Measurements from ENCODE around the gene SLC5A4. TPM values are rescaled to one million over a fixed set of nuclear protein-coding genes. Genes with fewer than 3 reads are reported as not detected.
"Not testable (repeated sequence)": the region's sequence is repeated elsewhere in the genome, so short reads cannot be mapped to it uniquely, and the experiment has no call there.

SLC5A4 gene
- under 1 TPM in 8 of 10 donors, not detected in 2; 0.10 to 0.89 (median 0.20) TPM for total RNA-seq
- polyA plus RNA-seq, result under 1 TPM; 0.06 to 0.29 TPM
- long read RNA-seq, donor 1, result 0 reads
- long read RNA-seq, donor 2, result 0 reads
- long read RNA-seq, donor 3, result 0 reads

DNA sequence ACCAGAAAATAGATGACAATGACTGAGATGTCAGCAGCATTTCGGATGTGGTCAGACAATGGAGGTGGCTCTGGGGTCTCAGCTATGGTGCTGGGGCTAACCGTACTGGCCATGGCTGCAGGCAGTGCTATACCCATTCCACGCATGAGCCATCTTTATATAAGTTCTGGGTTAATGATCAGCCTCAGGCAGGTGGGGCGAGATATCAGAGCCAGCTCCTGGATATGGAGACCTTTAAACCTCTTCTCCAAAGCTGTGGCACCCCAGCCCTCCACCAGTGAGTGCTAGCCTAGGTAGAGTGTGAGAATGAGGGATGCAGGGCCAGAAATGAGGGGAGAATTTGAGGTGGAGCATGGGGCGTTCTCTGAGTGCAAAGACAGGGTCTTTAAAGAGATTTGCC, at the start of gene SLC5A4:
Gene SLC5A4 (minus strand): TSS at position 131 of the 400 bp plus-strand sequence. CDS start 18 bp downstream, at position 113.
- 80 to 82% methylated on average over 5 of the region's 5 CpGs for WGBS, 2 donors
- no peaks in the 10 kb centered on the region for H3K36me3 ChIP-seq
- TF ChIP-seq, protein P1, sequence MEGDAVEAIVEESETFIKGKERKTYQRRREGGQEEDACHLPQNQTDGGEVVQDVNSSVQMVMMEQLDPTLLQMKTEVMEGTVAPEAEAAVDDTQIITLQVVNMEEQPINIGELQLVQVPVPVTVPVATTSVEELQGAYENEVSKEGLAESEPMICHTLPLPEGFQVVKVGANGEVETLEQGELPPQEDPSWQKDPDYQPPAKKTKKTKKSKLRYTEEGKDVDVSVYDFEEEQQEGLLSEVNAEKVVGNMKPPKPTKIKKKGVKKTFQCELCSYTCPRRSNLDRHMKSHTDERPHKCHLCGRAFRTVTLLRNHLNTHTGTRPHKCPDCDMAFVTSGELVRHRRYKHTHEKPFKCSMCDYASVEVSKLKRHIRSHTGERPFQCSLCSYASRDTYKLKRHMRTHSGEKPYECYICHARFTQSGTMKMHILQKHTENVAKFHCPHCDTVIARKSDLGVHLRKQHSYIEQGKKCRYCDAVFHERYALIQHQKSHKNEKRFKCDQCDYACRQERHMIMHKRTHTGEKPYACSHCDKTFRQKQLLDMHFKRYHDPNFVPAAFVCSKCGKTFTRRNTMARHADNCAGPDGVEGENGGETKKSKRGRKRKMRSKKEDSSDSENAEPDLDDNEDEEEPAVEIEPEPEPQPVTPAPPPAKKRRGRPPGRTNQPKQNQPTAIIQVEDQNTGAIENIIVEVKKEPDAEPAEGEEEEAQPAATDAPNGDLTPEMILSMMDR (IDR thresholded peaks at IDR 0.05), result no peak
- DNase-seq (no peak), ATAC-seq (no peak)
- intact Hi-C loops (cut with DNase I), result no loop called here
- H3K27me3 ChIP-seq, result peaks cover 0 to 11% (median 0%) of the 10 kb centered on the region in 7 donors
- H3K9me3 ChIP-seq, result no peaks in the 10 kb centered on the region
- H3K27ac ChIP-seq, result no peak within 1 kb of the TSS
- H3K4me1 ChIP-seq, result no peaks in the 10 kb centered on the region
- no peak within 1 kb of the TSS for H3K4me3 ChIP-seq

DNA sequence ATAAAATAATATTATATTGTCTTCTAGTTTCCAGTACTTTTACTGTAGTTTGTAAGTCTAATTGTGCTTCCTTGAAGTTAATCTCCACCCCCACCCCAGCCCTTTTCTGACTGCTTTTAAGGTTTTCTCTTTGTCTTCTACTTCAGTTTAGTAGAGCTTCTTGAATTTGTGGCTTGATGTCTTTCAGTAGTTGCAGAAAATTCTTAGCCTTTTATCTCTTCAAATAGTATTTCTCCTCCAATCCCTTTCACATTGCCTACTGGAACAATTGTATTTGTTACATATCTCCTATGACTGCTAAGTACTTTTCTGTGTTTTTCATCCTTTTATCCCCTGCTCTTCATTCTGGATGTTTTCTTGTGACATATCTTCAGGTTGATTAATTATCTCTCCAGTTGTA, 38.8 kb upstream of the SLC5A4 start:
- H3K9me3 ChIP-seq; H3K36me3 ChIP-seq; H3K4me3 ChIP-seq; DNase-seq; intact Hi-C loops (cut with DNase I); ATAC-seq; H3K27ac ChIP-seq; H3K4me1 ChIP-seq; H3K27me3 ChIP-seq: not testable (repeated sequence)

DNA sequence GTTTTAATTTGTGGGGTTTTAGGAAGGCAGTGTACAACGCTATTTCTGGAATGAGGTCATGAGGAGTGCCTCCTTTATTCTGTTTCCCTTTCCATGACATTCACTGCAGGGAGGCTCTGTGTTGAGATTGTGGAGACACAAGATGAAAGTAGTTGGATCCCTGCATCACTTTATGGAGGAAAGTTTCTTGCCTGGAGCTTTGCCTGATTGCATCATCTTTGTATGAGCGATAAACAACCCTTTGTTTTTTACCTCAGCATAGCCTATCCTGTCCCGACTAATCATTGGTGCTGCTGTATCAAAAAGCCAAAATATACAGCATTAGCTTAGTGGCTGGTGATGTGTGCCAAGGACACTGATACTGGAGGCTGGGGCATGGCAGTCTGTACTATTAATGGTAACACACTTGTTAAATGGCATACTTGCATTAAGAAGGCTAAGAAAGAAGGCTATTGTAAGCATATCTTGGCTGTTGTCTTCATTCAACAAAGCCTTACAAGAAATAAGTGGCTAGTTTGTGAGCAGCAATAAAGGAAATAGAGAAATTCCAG, 31.2 kb upstream of the SLC5A4 start:
- Histone ChIP-seq H3K9me3 (peaks cover 0 to 12% (median 0%) of the 10 kb centered on the region in 11 donors), H3K4me3 (no peak overlapping the region), H3K27me3 (peaks cover 0 to 7% (median 0%) of the 10 kb centered on the region in 7 donors), H3K36me3 (no peaks in the 10 kb centered on the region), H3K27ac (no peak overlapping the region), H3K4me1 (no peaks in the 10 kb centered on the region)
- TF ChIP-seq, protein P1 (IDR thresholded peaks at IDR 0.05), result no peak
- DNase-seq (no peak), ATAC-seq (peak in 1 of 8 donors; percentile 41)
- 82% methylated on average over 3 of the region's 3 CpGs for WGBS, 2 donors
- intact Hi-C loops (cut with DNase I), result no loop called here

DNA sequence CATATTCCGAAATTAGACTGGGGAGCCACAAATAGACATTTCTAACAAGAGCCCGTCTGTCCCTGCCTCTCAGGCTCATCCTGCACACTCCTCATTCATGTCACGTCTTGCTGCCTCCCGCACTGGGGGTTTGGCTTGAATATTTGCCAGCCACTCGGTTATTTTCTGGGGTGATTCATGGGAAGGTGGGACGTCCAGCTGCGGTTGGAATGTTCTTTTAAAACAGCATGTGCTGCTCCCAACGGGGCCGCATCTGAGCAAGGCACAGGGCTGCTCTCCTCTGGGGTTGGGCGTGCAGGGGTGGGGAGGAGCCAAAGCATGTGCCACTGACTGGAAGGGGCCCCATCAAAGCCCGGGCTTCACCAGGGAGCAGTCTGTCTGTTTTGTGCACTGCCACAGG, 25.9 kb upstream of the SLC5A4 start:
- TF ChIP-seq, protein P1 (IDR thresholded peaks at IDR 0.05), result no peak
- intact Hi-C loops (cut with DNase I), result no loop called here
- Histone ChIP-seq H3K27ac (no peak overlapping the region), H3K4me3 (no peak overlapping the region), H3K4me1 (no peaks in the 10 kb centered on the region), H3K9me3 (peaks cover 0 to 4% (median 0%) of the 10 kb centered on the region in 11 donors), H3K27me3 (peaks cover 0 to 7% (median 0%) of the 10 kb centered on the region in 7 donors), H3K36me3 (no peaks in the 10 kb centered on the region)
- ATAC-seq (no peak), DNase-seq (no peak)
- 35 to 39% methylated on average over 11 of the region's 11 CpGs for WGBS, 2 donors

DNA sequence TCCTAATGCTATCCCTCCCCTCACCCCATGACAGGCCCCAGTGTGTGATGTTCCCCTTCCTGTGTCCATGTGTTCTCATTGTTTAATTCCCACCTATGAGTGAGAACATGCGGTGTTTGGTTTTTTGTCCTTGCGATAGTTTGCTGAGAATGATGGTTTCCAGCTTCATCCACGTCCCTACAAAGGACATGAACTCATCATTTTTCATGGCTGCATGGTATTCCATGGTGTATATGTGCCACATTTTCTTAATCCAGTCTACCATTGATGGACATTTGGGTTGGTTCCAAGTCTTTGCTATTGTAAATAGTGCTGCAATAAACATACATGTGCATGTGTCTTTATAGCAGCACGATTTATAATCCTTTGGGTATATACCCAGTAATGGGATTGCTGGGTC, 20.2 kb upstream of the SLC5A4 start:
- WGBS, 2 donors, result 83 to 84% methylated on average over 4 of the region's 4 CpGs
- H3K9me3 ChIP-seq; DNase-seq; H3K36me3 ChIP-seq; H3K27ac ChIP-seq; H3K4me1 ChIP-seq; H3K4me3 ChIP-seq; intact Hi-C loops (cut with DNase I); H3K27me3 ChIP-seq; ATAC-seq: not testable (repeated sequence)
